ENCODE data around the gene AMY2B. TPM values are rescaled to one million over a fixed set of nuclear protein-coding genes. Genes with fewer than 3 reads are reported as not detected.
"Not testable (repeated sequence)": the region's sequence is repeated elsewhere in the genome, so short reads cannot be mapped to it uniquely, and the experiment has no call there.

Gene AMY2B
- total and polyA plus RNA-seq, 4 donors, result 3.5 to 41.1 (median 22.0) TPM

- peaks cover 2 to 5% of the 10 kb centered on the region in 2 donors for H3K36me3 ChIP-seq (ENCODE audit: control insufficient read depth in 1 of 2, insufficient read depth in 2 of 2, low read length in 1 of 2)
- intact Hi-C loops (cut with DNase I), result no loop called here
- WGBS, 2 donors, result 95 to 96% methylated on average over 1 of the region's 1 CpG
- H3K4me1 ChIP-seq (ENCODE audit: control insufficient read depth in 1 of 2, insufficient read depth in 2 of 2, low read length in 2 of 2), result no peaks in the 10 kb centered on the region
- H3K9me3 ChIP-seq (ENCODE audit: control insufficient read depth, low read length), result no peaks in the 10 kb centered on the region
- DNase-seq (no peak), ATAC-seq (ENCODE audit: low FRiP score) (no peak)
- H3K27me3 ChIP-seq (ENCODE audit: control insufficient read depth in 1 of 2, insufficient read depth in 2 of 2, low read length in 1 of 2), result no peaks in the 10 kb centered on the region
- H3K27ac ChIP-seq (ENCODE audit: low read depth in 1 of 2, low read length in 2 of 2), result no peak overlapping the region
- no peak overlapping the region for H3K4me3 ChIP-seq (ENCODE audit: low read length in 2 of 2)
These were observed 24.9 kb upstream of the AMY2B start for GRCh38 chr1:103546496-103546895.

DNA sequence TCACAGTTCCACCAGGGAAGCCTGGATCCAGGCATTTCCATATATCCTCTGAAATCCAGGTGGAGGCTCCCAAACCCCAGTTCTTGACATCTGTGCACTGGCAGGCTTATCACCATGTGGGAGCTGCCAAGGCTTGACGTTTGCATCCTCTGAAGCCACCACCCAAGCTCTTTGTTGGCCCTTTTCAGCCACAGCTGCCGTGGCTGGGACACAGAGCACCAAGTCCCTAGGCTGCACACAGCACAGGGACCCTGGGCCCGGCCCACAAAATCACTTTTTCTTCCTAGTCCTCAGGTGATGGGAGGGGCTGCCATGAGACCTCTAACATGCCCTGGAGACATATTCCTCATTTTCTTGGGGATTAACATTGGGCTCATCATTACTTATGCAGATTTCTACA lies 23.5 kb upstream of the AMY2B start:
- H3K9me3 ChIP-seq (ENCODE audit: control insufficient read depth, low read length), result no peaks in the 10 kb centered on the region
- intact Hi-C loops (cut with DNase I), result no loop called here
- DNase-seq, result no peak
- WGBS, 2 donors, result 93 to 94% methylated on average over 3 of the region's 3 CpGs
- H3K36me3 ChIP-seq (ENCODE audit: control insufficient read depth in 1 of 2, insufficient read depth in 2 of 2, low read length in 1 of 2), result peaks cover 4 to 5% of the 10 kb centered on the region in 2 donors
- no peaks in the 10 kb centered on the region for H3K27me3 ChIP-seq (ENCODE audit: control insufficient read depth in 1 of 2, insufficient read depth in 2 of 2, low read length in 1 of 2)
- ATAC-seq (ENCODE audit: low FRiP score), result no peak
- H3K4me3 ChIP-seq (ENCODE audit: low read length in 2 of 2), result no peak overlapping the region
- H3K4me1 ChIP-seq (ENCODE audit: control insufficient read depth in 1 of 2, insufficient read depth in 2 of 2, low read length in 2 of 2), result no peaks in the 10 kb centered on the region
- H3K27ac ChIP-seq (ENCODE audit: low read depth in 1 of 2, low read length in 2 of 2), result no peak overlapping the region

- Histone ChIP-seq H3K36me3 (ENCODE audit: control insufficient read depth in 1 of 2, insufficient read depth in 2 of 2, low read length in 1 of 2) (no peaks in the 10 kb centered on the region), H3K9me3 (ENCODE audit: control insufficient read depth, low read length) (no peaks in the 10 kb centered on the region), H3K4me1 (ENCODE audit: control insufficient read depth in 1 of 2, insufficient read depth in 2 of 2, low read length in 2 of 2) (no peaks in the 10 kb centered on the region), H3K27ac (ENCODE audit: low read depth in 1 of 2, low read length in 2 of 2) (no peak overlapping the region), H3K4me3 (ENCODE audit: low read length in 2 of 2) (no peak overlapping the region), H3K27me3 (ENCODE audit: control insufficient read depth in 1 of 2, insufficient read depth in 2 of 2, low read length in 1 of 2) (no peaks in the 10 kb centered on the region)
- DNase-seq (no peak), ATAC-seq (ENCODE audit: low FRiP score) (no peak)
- intact Hi-C loops (cut with DNase I), result no loop called here
These were observed 11.0 kb upstream of the AMY2B start for GRCh38 chr1:103560427-103560826.

DNA sequence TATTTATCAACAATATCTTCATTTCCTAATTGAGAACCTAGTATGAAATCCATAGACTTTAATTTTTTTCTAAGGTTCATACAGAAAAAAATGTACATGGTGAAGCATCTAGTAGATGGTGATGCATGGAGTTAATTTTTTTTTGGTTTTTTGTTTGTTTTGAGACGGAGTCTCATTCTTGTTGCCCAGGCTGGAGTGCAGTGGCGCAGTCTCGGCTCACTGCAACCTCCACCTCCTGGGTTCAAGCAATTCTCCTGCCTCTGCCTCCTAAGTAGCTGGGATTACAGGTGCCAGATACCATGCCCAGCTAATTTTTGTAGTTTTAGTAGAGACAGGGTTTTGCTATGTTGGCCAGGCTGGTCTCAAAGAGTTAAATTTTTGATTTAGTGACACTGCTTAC lies 10.3 kb upstream of the AMY2B start:
- intact Hi-C loops (cut with DNase I); H3K9me3 ChIP-seq (ENCODE audit: control insufficient read depth, low read length); ATAC-seq (ENCODE audit: low FRiP score); H3K4me1 ChIP-seq (ENCODE audit: control insufficient read depth in 1 of 2, insufficient read depth in 2 of 2, low read length in 2 of 2); H3K27ac ChIP-seq (ENCODE audit: low read depth in 1 of 2, low read length in 2 of 2); DNase-seq; H3K36me3 ChIP-seq (ENCODE audit: control insufficient read depth in 1 of 2, insufficient read depth in 2 of 2, low read length in 1 of 2); H3K4me3 ChIP-seq (ENCODE audit: low read length in 2 of 2); H3K27me3 ChIP-seq (ENCODE audit: control insufficient read depth in 1 of 2, insufficient read depth in 2 of 2, low read length in 1 of 2): not testable (repeated sequence)
- 0 to 7% methylated on average over 3 of the region's 3 CpGs for WGBS, 2 donors

DNA sequence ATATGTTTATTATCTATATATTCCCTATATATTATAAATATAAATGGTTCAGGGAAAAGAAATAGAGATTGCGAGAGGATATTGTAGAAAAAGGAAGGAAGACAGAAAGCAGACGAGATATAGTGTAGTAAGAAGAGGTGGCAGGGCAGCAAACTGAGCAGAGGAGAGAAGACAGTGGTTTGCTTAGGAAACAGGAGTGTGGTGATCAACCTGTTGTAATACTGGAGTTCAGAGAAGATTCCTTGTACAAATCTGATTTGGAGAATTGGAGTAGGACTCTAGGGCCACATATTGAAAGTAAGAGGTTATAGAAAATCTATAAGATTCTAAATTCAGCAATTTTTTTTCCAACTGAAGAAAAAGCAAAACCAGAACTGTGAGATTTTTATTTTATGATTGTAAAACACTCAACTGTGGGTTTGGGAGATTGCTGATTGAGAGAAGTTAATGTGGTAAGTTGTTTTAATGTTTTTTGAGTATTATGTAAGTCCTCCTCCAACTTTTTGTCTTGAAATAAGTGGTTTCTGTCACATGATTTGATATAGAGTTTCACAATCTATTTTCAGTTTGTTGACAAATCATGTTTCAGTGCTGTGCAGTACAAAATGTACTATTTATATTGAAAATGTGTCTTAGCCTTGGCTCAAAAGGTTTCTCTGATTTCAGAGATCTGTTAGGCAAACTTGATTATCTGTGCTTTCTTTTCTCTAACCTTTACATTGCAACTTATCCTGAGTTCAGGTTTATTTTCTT lies 9.6 kb upstream of the AMY2B start:
- Histone ChIP-seq H3K9me3 (ENCODE audit: control insufficient read depth, low read length) (no peaks in the 10 kb centered on the region), H3K4me3 (ENCODE audit: low read length in 2 of 2) (no peak overlapping the region), H3K36me3 (ENCODE audit: control insufficient read depth in 1 of 2, insufficient read depth in 2 of 2, low read length in 1 of 2) (no peaks in the 10 kb centered on the region), H3K27me3 (ENCODE audit: control insufficient read depth in 1 of 2, insufficient read depth in 2 of 2, low read length in 1 of 2) (no peaks in the 10 kb centered on the region), H3K4me1 (ENCODE audit: control insufficient read depth in 1 of 2, insufficient read depth in 2 of 2, low read length in 2 of 2) (no peaks in the 10 kb centered on the region), H3K27ac (ENCODE audit: low read depth in 1 of 2, low read length in 2 of 2) (no peak overlapping the region)
- no peak for DNase-seq
- intact Hi-C loops (cut with DNase I), result no loop called here
- 47 to 51% methylated on average over 2 of the region's 2 CpGs for WGBS, 2 donors
- ATAC-seq (ENCODE audit: low FRiP score), result peak; percentile 71

GRCh38 chr1:103563056-103563455 lies 8.3 kb upstream of the AMY2B start:
- Histone ChIP-seq H3K27ac (ENCODE audit: low read depth in 1 of 2, low read length in 2 of 2) (no peak overlapping the region), H3K27me3 (ENCODE audit: control insufficient read depth in 1 of 2, insufficient read depth in 2 of 2, low read length in 1 of 2) (no peaks in the 10 kb centered on the region), H3K36me3 (ENCODE audit: control insufficient read depth in 1 of 2, insufficient read depth in 2 of 2, low read length in 1 of 2) (no peaks in the 10 kb centered on the region), H3K9me3 (ENCODE audit: control insufficient read depth, low read length) (no peaks in the 10 kb centered on the region), H3K4me1 (ENCODE audit: control insufficient read depth in 1 of 2, insufficient read depth in 2 of 2, low read length in 2 of 2) (no peaks in the 10 kb centered on the region), H3K4me3 (ENCODE audit: low read length in 2 of 2) (no peak overlapping the region)
- DNase-seq (no peak), ATAC-seq (ENCODE audit: low FRiP score) (no peak)
- 70 to 71% methylated on average over 4 of the region's 4 CpGs for WGBS, 2 donors
- intact Hi-C loops (cut with DNase I), result no loop called here

DNA sequence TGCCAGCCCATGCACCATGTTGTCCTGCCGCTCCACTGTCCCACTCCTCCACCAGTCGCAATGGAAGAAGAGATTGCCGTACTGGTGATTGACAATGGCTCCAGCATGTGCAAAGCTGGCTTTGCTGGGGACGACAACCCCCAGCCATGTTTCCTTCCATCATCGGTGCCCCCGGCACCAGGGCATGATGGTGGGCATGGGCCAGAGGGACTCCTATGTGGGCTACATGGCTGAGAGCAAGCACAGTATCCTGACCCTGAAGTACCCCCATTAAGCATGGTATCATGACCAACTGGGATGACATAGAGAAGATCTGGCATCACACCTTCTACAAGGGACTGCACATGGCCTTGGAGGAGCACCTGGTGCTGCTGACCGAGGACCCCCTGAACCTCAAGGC lies 1.9 kb upstream of the AMY2B start:
- 96% methylated on average over 7 of the region's 7 CpGs for WGBS, 2 donors
- no peak for ATAC-seq (ENCODE audit: low FRiP score)
- H3K4me1 ChIP-seq (ENCODE audit: control insufficient read depth in 1 of 2, insufficient read depth in 2 of 2, low read length in 2 of 2), result no peaks in the 10 kb centered on the region

DNA sequence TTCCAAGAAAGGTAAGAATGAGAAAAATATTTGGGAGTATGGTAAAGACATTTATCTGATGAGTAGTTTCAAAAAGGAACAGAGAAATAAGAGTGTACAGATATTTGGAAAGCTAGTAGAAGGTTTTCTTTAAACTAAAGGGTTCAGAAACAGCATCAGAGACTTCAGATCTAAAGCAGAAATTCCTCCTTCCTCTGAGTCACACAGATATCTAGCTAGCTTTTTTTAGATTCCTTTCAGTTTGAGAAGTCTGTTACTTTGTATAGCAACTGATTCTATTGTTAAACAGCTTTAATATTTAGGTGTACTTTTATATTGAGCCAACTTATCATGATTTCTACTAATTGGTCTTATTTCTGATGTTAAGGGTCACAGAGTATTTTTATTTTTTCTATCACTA lies 4.7 kb downstream of the AMY2B start:
- H3K9me3 ChIP-seq (ENCODE audit: control insufficient read depth, low read length), result no peaks in the 10 kb centered on the region
- H3K27me3 ChIP-seq (ENCODE audit: control insufficient read depth in 1 of 2, insufficient read depth in 2 of 2, low read length in 1 of 2), result no peaks in the 10 kb centered on the region
- no peak overlapping the region for H3K27ac ChIP-seq (ENCODE audit: low read depth in 1 of 2, low read length in 2 of 2)
- H3K4me1 ChIP-seq (ENCODE audit: control insufficient read depth in 1 of 2, insufficient read depth in 2 of 2, low read length in 2 of 2), result no peaks in the 10 kb centered on the region
- no peak overlapping the region for H3K4me3 ChIP-seq (ENCODE audit: low read length in 2 of 2)
- H3K36me3 ChIP-seq (ENCODE audit: control insufficient read depth in 1 of 2, insufficient read depth in 2 of 2, low read length in 1 of 2), result peaks cover 0 to 3% of the 10 kb centered on the region in 2 donors
- DNase-seq (no peak), ATAC-seq (ENCODE audit: low FRiP score) (no peak)
- intact Hi-C loops (cut with DNase I), result no loop called here

More for the DNA sequence above, 1.9 kb upstream of the AMY2B start:
- intact Hi-C loops (cut with DNase I), result no loop called here
- peak in 1 of 2 donors; percentile 46 for DNase-seq
- Histone ChIP-seq H3K27ac (ENCODE audit: low read depth in 1 of 2, low read length in 2 of 2) (no peak overlapping the region), H3K4me3 (ENCODE audit: low read length in 2 of 2) (no peak overlapping the region), H3K9me3 (ENCODE audit: control insufficient read depth, low read length) (no peaks in the 10 kb centered on the region), H3K36me3 (ENCODE audit: control insufficient read depth in 1 of 2, insufficient read depth in 2 of 2, low read length in 1 of 2) (no peaks in the 10 kb centered on the region), H3K27me3 (ENCODE audit: control insufficient read depth in 1 of 2, insufficient read depth in 2 of 2, low read length in 1 of 2) (no peaks in the 10 kb centered on the region)

DNA sequence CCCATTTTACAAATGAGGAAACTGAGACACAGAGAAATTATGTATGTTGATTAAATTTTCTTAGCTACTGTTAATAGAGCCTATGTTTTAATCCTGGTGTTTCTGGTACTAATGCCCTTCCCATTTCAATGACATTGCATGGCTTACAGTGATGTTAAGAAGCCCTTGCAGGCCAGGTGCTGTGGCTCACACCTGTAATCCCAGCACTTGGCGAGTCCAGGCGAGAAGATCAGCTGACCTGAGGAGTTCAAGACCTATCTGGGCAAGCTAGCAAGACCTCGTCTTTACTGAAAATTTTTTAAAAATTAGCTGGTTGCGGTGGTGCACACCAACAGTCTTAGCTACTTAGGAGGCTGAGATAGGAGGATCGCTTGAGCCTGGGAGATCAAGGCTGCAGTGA lies 5.4 kb downstream of the AMY2B start:
- H3K27me3 ChIP-seq (ENCODE audit: control insufficient read depth in 1 of 2, insufficient read depth in 2 of 2, low read length in 1 of 2); H3K27ac ChIP-seq (ENCODE audit: low read depth in 1 of 2, low read length in 2 of 2); H3K4me1 ChIP-seq (ENCODE audit: control insufficient read depth in 1 of 2, insufficient read depth in 2 of 2, low read length in 2 of 2); H3K9me3 ChIP-seq (ENCODE audit: control insufficient read depth, low read length); ATAC-seq (ENCODE audit: low FRiP score); H3K4me3 ChIP-seq (ENCODE audit: low read length in 2 of 2); H3K36me3 ChIP-seq (ENCODE audit: control insufficient read depth in 1 of 2, insufficient read depth in 2 of 2, low read length in 1 of 2); intact Hi-C loops (cut with DNase I); DNase-seq: not testable (repeated sequence)
- 91 to 96% methylated on average over 3 of the region's 5 CpGs for whole genome bisulfite sequencing, 2 donors
